CD4-positive, alpha-beta T cell (primary cell): ENCODE measurements around the gene DBN1. TPM values are rescaled to one million over a fixed set of nuclear protein-coding genes. Genes with fewer than 3 reads are reported as not detected.

Source experiments
- ATAC-seq: fragments of 200-7000 bp; cut with Tn5 transposase; one replicate; pipeline ENCODE4 v1.10.0; 2022; ENCODE audit warnings: mild to moderate bottlenecking; ENCODE audit not compliant: poor library complexity
- CTCF ChIA-PET: fragments of 350-600 bp; sonication (Branson Sonifier 250); formaldehyde crosslinking; loops from one replicate; lab custom pipeline; 2021; ENCODE audit warnings: antibody characterized with exemption, inconsistent platforms; lab: Charles Lee
- POLR2A ChIA-PET: fragments of 350-600 bp; sonication (Branson Sonifier 250); formaldehyde crosslinking; loops from one replicate; lab custom pipeline; 2021; ENCODE audit warnings: antibody characterized with exemption, inconsistent platforms; lab: Charles Lee
- DNase-seq, 14 experiments: peaks; one replicate each; pipeline ENCODE4 v3.0.0-alpha.2; 2013 to 2020; ENCODE audit warnings: mixed read lengths in 2 of 14
- H3K27ac ChIP-seq, 2 donors: one replicate each; pipeline versions ENCODE4 v1.5.1 to v1.7.0; 2013; ENCODE audit warnings: low read length in 2 of 2, low read depth in 1 of 2, mild to moderate bottlenecking in 1 of 2
- H3K27me3 ChIP-seq, 2 experiments: 1 replicate in 1 of 2; 2 replicates in 1 of 2; pipeline versions ENCODE4 v1.6.1 to v1.7.0; 2013; ENCODE audit warnings: low read length in 2 of 2, control low read depth in 1 of 2, mild to moderate bottlenecking in 1 of 2, moderate library complexity in 1 of 2; ENCODE audit not compliant: insufficient read depth in 2 of 2, control insufficient read depth in 1 of 2
- H3K36me3 ChIP-seq: one replicate; pipeline ENCODE4 v1.6.1; 2013; ENCODE audit warnings: low read length, control low read depth; ENCODE audit not compliant: insufficient read depth
- H3K4me1 ChIP-seq: one replicate; pipeline ENCODE4 v1.6.1; 2013; ENCODE audit warnings: low read length, control low read depth; ENCODE audit not compliant: insufficient read depth
- H3K4me3 ChIP-seq: one replicate; pipeline ENCODE4 v1.5.1; 2013; ENCODE audit warnings: mild to moderate bottlenecking, low read length, moderate library complexity
- H3K9me3 ChIP-seq, 2 experiments: 1 replicate in 1 of 2; 2 replicates in 1 of 2; pipeline versions ENCODE4 v1.6.1 to v1.7.0; 2013; ENCODE audit warnings: low read length in 2 of 2, mild to moderate bottlenecking in 2 of 2, control low read depth in 1 of 2, moderate library complexity in 1 of 2; ENCODE audit not compliant: control insufficient read depth in 1 of 2, insufficient read depth in 1 of 2
- H3K27ac Mint-ChIP-seq: one replicate; pipeline ENCODE4 v1.8.0; 2020; ENCODE audit warnings: mixed read lengths
- H3K27me3 Mint-ChIP-seq: one replicate; pipeline ENCODE4 v1.8.0; 2021; ENCODE audit warnings: mixed read lengths
- H3K36me3 Mint-ChIP-seq: one replicate; pipeline ENCODE4 v1.8.0; 2021; ENCODE audit warnings: low read depth, mixed read lengths
- H3K4me1 Mint-ChIP-seq: one replicate; pipeline ENCODE4 v1.8.0; 2021; ENCODE audit warnings: low read depth, mixed read lengths
- H3K4me3 Mint-ChIP-seq: one replicate; pipeline ENCODE4 v1.8.0; 2020; ENCODE audit warnings: mild to moderate bottlenecking, mixed read lengths
- H3K9me3 Mint-ChIP-seq: one replicate; pipeline ENCODE4 v1.8.0; 2020; ENCODE audit warnings: mixed read lengths
- intact Hi-C, 2 experiments: fragments of 100-400 bp; cut with DNase I in 1 of 2; cut with micrococcal nuclease in 1 of 2; formaldehyde crosslinking; loops; one replicate each; pipeline versions ENCODE4 v1.15.1 to v1.9.0; 2023 to 2025; cut with DNase I, micrococcal nuclease
- polyA plus RNA-seq, 2 donors: library from polyadenylated mRNA; unstranded; fragments of 120-200 nt; gene quantifications; one replicate each; pipeline ENCODE4 v1.2.1, GENCODE V29; 2013
- total RNA-seq, 174 experiments: library from RNA in 2 of 174; stranded (reverse) in 2 of 174; gene quantifications; one replicate each; pipeline ENCODE4 v1.2.3 and lab custom pipeline; 2021 to 2026
- TF ChIP-seq, protein P1 (sequence below): fragments of 200-600 bp; IDR thresholded peaks from one replicate; pipeline ENCODE4 v1.8.0; 2022; ENCODE audit warnings: antibody characterized with exemption, mild to moderate bottlenecking

Gene DBN1
- 1 to 10 TPM; 1.8 to 2.5 TPM for total RNA-seq
- polyA plus RNA-seq (2013, experiment 1 of 2): 1.0 TPM
- polyA plus RNA-seq (2013, experiment 2 of 2): 6.8 TPM
- 0.91 to 63.8 (median 3.4) reads per million in 172 experiments for total RNA-seq (lab: John Stamatoyannopoulos, UW)

DNA sequence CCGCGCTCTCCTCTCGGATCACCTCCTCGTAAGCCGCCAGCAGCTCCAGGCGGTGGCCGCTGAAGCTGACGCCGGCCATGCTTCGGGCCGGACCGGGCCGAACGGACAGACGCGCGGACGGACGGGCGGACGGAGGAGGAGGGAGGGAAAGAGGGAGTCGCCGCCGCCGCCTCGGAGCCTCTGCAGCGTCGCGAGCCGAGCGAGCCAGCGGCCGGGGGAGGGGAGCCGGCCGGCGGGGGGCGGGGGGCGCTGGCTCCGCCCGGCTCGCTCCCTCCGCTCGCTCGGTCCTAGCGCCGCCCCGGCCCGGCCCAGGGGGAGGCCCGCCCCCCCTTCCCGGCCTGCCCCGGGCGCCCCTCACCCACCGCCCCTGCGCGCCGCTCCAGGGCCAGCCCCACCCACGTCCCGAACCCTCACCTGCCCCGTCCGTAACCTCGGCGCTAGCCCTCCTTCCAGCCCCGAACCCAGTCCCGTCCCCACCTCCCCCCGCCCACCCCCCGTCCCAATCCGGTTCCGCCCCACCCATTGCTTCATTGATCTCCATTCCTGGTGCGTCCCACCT, at the start of gene DBN1:
Gene DBN1 (minus strand): TSS at position 192 of the 559 bp plus-strand sequence. CDS start 113 bp downstream, at position 79.
- Histone ChIP-seq H3K4me3 (peak within 1 kb of the TSS; percentile 45), H3K27ac (no peak within 1 kb of the TSS), H3K36me3 (no peaks in the 10 kb centered on the region), H3K4me1 (peaks cover 35% of the 10 kb centered on the region), H3K9me3 (no peaks in the 10 kb centered on the region), H3K27me3 (peaks cover 0 to 5% of the 10 kb centered on the region in 2 experiments)
- intact Hi-C loops: loop anchor here in 1 of 2 experiments (2.0 kb wide), 1 partner anchor 23 kb away; the partner anchor contains the start of gene PDLIM7
- peak; percentile 61 for ATAC-seq
- Mint-ChIP-seq H3K27ac (peak within 1 kb of the TSS; percentile 64), H3K4me1 (peaks cover 22% of the 10 kb centered on the region), H3K36me3 (no peaks in the 10 kb centered on the region), H3K4me3 (peak within 1 kb of the TSS; percentile 90), H3K27me3 (peaks cover 6% of the 10 kb centered on the region), H3K9me3 (no peaks in the 10 kb centered on the region)
- peak in 3 of 14 experiments; percentile 33 to 41 (median 40) for DNase-seq
- CTCF ChIA-PET: interaction anchor here (1.0 kb wide), 1 partner anchor 18 kb away, joined by 5 read pairs; no protein-coding TSS in a partner anchor
- POLR2A ChIA-PET: interaction anchor here (1.1 to 1.2 kb wide), 2 partner anchors 71 to 83 kb away, joined by 3 to 5 read pairs; no protein-coding TSS in a partner anchor
- TF ChIP-seq, protein P1, sequence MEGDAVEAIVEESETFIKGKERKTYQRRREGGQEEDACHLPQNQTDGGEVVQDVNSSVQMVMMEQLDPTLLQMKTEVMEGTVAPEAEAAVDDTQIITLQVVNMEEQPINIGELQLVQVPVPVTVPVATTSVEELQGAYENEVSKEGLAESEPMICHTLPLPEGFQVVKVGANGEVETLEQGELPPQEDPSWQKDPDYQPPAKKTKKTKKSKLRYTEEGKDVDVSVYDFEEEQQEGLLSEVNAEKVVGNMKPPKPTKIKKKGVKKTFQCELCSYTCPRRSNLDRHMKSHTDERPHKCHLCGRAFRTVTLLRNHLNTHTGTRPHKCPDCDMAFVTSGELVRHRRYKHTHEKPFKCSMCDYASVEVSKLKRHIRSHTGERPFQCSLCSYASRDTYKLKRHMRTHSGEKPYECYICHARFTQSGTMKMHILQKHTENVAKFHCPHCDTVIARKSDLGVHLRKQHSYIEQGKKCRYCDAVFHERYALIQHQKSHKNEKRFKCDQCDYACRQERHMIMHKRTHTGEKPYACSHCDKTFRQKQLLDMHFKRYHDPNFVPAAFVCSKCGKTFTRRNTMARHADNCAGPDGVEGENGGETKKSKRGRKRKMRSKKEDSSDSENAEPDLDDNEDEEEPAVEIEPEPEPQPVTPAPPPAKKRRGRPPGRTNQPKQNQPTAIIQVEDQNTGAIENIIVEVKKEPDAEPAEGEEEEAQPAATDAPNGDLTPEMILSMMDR: no peak

DNA sequence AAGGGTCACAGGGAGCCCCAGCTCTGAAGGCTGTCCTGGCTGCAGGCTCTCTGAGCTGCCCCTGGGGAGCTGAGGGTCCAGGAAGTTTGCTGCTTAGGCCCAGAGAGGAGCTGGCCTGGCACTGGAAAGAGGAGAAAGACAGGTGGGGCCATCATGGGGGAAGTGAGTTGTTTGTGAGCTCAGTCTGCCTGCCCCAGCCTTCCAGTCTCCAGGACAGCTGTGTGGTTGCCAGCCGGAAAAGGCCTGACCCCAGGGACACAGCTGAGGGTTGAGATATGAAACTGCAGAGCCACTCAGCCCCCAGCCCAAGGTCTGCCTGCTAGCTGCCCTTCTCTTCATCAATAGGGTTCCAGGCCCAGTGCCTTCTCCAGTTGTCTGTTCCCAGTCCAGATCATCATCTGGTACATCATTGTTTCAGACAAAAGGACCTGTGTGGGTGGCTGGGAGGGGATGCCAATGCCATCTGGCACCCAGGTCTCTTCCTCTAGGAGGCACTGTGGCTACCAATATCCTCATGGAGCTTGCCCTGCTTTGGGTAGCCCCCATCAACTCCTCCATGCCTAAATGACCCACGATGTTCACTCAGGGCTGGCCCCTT, 47.6 kb upstream of the DBN1 start:
- Histone ChIP-seq H3K27me3 (no peaks in the 10 kb centered on the region), H3K9me3 (no peaks in the 10 kb centered on the region), H3K36me3 (peaks cover 46% of the 10 kb centered on the region), H3K27ac (no peak overlapping the region), H3K4me1 (peaks cover 34% of the 10 kb centered on the region), H3K4me3 (no peak overlapping the region)
- Mint-ChIP-seq H3K4me3 (no peak overlapping the region), H3K27ac (no peak overlapping the region), H3K4me1 (peaks cover 36% of the 10 kb centered on the region), H3K36me3 (peaks cover 30% of the 10 kb centered on the region), H3K9me3 (no peaks in the 10 kb centered on the region), H3K27me3 (no peaks in the 10 kb centered on the region)
- ATAC-seq (no peak), DNase-seq (no peak)
- POLR2A ChIA-PET: interaction anchor here (1.0 to 1.6 kb wide), 2 partner anchors 31 to 117 kb away, joined by 3 to 4 read pairs; no protein-coding TSS in a partner anchor
- intact Hi-C loops: no loop called here
- TF ChIP-seq, protein P1: no peak
- CTCF ChIA-PET: no interaction called here

DNA sequence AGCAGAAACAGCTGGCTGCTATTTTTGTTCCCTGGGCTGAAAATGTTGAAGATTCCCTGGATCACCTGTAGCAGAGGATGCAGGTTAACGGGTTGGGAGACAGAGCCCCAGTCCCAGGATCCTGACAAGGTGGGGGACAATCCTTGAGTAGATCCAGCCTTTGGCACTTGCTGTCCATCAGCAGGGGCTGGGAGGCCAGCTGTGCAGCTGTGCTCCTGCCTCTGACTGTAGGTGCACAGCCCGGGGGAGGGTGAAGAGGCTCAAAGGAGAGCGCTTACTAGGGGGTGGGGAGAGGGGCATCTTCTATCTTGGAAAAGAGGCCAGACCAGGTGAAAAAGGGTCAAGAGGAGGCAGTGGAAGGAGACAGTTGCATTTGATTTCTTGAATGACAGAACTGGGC, 46.8 kb upstream of the DBN1 start:
- no peak overlapping the region for H3K4me3 ChIP-seq
- Mint-ChIP-seq H3K4me3 (peak overlapping the region; percentile 38), H3K27ac (no peak overlapping the region), H3K36me3 (peaks cover 32% of the 10 kb centered on the region), H3K27me3 (no peaks in the 10 kb centered on the region), H3K9me3 (no peaks in the 10 kb centered on the region), H3K4me1 (peaks cover 43% of the 10 kb centered on the region)
- H3K36me3 ChIP-seq: peaks cover 48% of the 10 kb centered on the region
- H3K4me1 ChIP-seq: peaks cover 41% of the 10 kb centered on the region
- ATAC-seq: no peak
- POLR2A ChIA-PET: interaction anchor here (1.0 to 1.6 kb wide), 2 partner anchors 32 to 116 kb away, joined by 3 to 4 read pairs; no protein-coding TSS in a partner anchor
- no peaks in the 10 kb centered on the region for H3K27me3 ChIP-seq
- no peaks in the 10 kb centered on the region for H3K9me3 ChIP-seq
- TF ChIP-seq, protein P1: no peak
- DNase-seq: no peak
- CTCF ChIA-PET: no interaction called here
- no peak overlapping the region for H3K27ac ChIP-seq
- intact Hi-C loops: no loop called here
